Tibial nerve (tissue), 4 donors: ENCODE results near the gene PSME4. TPM values are rescaled to one million over a fixed set of nuclear protein-coding genes. Genes with fewer than 3 reads are reported as not detected.
A peak's percentile ranks its signal among the peaks of the same experiment; 100 is the strongest.
"Not testable (repeated sequence)": the region's sequence is repeated elsewhere in the genome, so short reads cannot be mapped to it uniquely, and the experiment has no call there.

Experiments used
- DNase-seq, 2 donors: peaks; one replicate each; pipeline ENCODE4 v3.0.0-alpha.2; 2019; ENCODE audit warnings: low spot score in 2 of 2
- H3K27ac ChIP-seq, 4 donors: fragments of 200-600 bp; sonication (generic) in 3 of 4; one replicate each; pipeline ENCODE4 v1.5.1; 2017 to 2019; ENCODE audit warnings: mild to moderate bottlenecking in 1 of 4
- H3K27me3 ChIP-seq, 2 donors: fragments of 200-600 bp; sonication (generic) in 1 of 2; one replicate each; pipeline versions ENCODE4 v1.5.1 to v1.6.0; 2017 to 2019
- H3K36me3 ChIP-seq, 3 donors: fragments of 200-600 bp; sonication (generic); one replicate each; pipeline ENCODE4 v1.5.1; 2018 to 2019
- H3K4me1 ChIP-seq, 4 donors: fragments of 200-600 bp; sonication (generic) in 3 of 4; one replicate each; pipeline ENCODE4 v1.5.1; 2017 to 2019
- H3K4me3 ChIP-seq, 4 donors: fragments of 200-600 bp; sonication (generic) in 3 of 4; one replicate each; pipeline ENCODE4 v1.5.1; 2017 to 2019; ENCODE audit warnings: mild to moderate bottlenecking in 1 of 4, moderate library complexity in 1 of 4
- H3K9me3 ChIP-seq, 4 donors: fragments of 200-600 bp; sonication (generic) in 3 of 4; one replicate each; pipeline ENCODE4 v1.5.1; 2017 to 2019
- CTCF ChIP-seq, 5 experiments: fragments of 200-600 bp in 3 of 5; fragments of 450-650 bp in 2 of 5; sonication (generic) in 3 of 5; IDR thresholded peaks; one replicate each; pipeline ENCODE4 v1.5.1; 2016 to 2019; ENCODE audit warnings: antibody characterized with exemption in 5 of 5, mild to moderate bottlenecking in 3 of 5, moderate library complexity in 2 of 5
- EP300 ChIP-seq, 2 donors: sonication (generic); formaldehyde crosslinking; IDR thresholded peaks; one replicate each; pipeline ENCODE4 v1.6.1; 2017; ENCODE audit warnings: antibody characterized with exemption in 2 of 2, mild to moderate bottlenecking in 1 of 2
- POLR2A ChIP-seq, 2 donors: fragments of 450-650 bp; IDR thresholded peaks; one replicate each; pipeline ENCODE4 v1.6.1; 2017; ENCODE audit warnings: antibody characterized with exemption in 2 of 2, mild to moderate bottlenecking in 2 of 2, moderate library complexity in 2 of 2
- WGBS, 2 donors: methylation state at CpG; one replicate each; pipeline ENCODE4 v1.1.5; 2018; 5-methylcytosine and 5-hydroxymethylcytosine counted together
- total RNA-seq, 4 donors: library from RNA; depleted of rRNA; stranded (reverse); fragments of >200 nt; gene quantifications; one replicate each; pipeline ENCODE4 v1.1.0, GENCODE V29; 2016

Gene PSME4
- total RNA-seq, 4 donors from 2014 or later: 32.4 to 50.6 (median 38.5) TPM

- peaks cover 0 to 10% (median 0%) of the 10 kb centered on the region in 3 donors for H3K36me3 ChIP-seq
- DNase-seq: no peak
- H3K27me3 ChIP-seq: no peaks in the 10 kb centered on the region
- no peak for TF ChIP-seq EP300 (IDR thresholded peaks at IDR 0.05)
- no peak for TF ChIP-seq CTCF (IDR thresholded peaks at IDR 0.05)
- no peak for TF ChIP-seq POLR2A (IDR thresholded peaks at IDR 0.05)
- H3K4me3 ChIP-seq: no peak overlapping the region
- 65 to 77% methylated on average over 3 of the region's 3 CpGs for WGBS, 2 donors
- H3K4me1 ChIP-seq: no peaks in the 10 kb centered on the region
- no peaks in the 10 kb centered on the region for H3K9me3 ChIP-seq
- no peak overlapping the region for H3K27ac ChIP-seq
Observed at GRCh38 chr2:53842891-53843290, 127.9 kb downstream of the PSME4 start.

DNA sequence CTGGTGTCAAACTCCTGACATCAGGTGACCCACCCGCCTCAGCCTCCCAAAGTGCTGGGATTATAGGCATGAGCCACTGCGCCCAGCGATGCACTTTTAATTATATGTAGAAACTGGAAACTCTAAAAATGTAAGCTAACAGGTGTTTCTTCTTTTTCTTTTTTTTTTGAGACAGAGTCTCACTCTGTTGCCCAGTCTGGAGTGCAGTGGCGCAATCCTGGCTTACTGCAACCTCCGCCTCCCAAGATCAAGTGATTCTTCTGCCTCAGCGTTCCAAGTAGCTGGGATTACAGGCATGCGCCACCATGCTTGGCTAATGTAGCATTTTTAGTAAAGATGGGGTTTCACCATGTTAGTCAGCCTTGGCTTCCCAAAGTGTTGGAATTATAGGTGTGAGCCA is 129.1 kb downstream of the PSME4 start:
- H3K4me1 ChIP-seq, H3K4me3 ChIP-seq, DNase-seq, H3K27ac ChIP-seq, H3K27me3 ChIP-seq, H3K9me3 ChIP-seq: not testable (repeated sequence)
- 87 to 99% methylated on average over 7 of the region's 7 CpGs for WGBS, 2 donors
- H3K36me3 ChIP-seq: peaks cover 0 to 17% (median 0%) of the 10 kb centered on the region in 3 donors

DNA sequence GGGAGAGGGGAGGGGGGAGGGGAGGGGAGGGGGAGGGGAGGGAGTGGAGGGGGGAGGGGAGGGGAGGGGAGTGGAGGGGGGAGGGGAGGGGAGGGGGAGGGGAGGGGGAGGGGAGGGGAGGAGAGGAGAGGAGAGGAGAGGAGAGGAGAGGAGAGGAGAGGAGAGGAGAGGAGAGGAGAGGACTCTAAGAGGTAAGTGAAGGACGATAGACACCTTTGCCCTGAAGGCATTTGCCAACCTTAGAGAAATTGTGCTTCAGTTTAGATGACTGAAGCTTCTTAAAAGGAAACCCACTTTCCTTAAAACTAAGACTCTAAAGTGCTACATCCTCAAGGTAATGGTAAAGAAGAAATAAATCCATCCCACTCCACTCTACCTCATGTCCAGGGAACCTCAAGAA is 130.2 kb downstream of the PSME4 start:
- no peak for DNase-seq
- Histone ChIP-seq H3K4me3 (no peak overlapping the region), H3K36me3 (peaks cover 0 to 24% (median 0%) of the 10 kb centered on the region in 3 donors), H3K9me3 (no peaks in the 10 kb centered on the region), H3K27me3 (no peaks in the 10 kb centered on the region), H3K27ac (no peak overlapping the region), H3K4me1 (no peaks in the 10 kb centered on the region)
- 86 to 95% methylated on average over 1 of the region's 1 CpG for WGBS, 2 donors
- no peak for TF ChIP-seq EP300 (IDR thresholded peaks at IDR 0.05)
- TF ChIP-seq CTCF (IDR thresholded peaks at IDR 0.05): no peak
- TF ChIP-seq POLR2A (IDR thresholded peaks at IDR 0.05): no peak

DNA sequence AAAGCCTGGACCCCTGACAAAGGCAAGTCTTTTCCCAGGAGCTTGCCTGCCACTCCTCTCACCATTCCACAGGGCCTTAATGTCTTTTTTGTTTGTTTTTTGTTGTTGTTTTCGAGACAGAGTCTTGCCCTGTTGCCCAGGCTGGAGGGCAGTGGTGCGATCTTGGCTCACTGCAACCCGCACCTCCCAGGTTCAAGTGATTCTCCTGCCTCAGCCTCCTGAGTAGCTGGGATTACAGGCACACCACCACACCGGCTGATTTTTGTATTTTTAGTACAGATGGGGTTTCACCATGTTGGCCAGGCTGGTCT is 140.9 kb downstream of the PSME4 start:
- peaks cover 0 to 13% (median 0%) of the 10 kb centered on the region in 3 donors for H3K36me3 ChIP-seq
- not testable (repeated sequence) for DNase-seq, H3K9me3 ChIP-seq, H3K27me3 ChIP-seq, H3K4me3 ChIP-seq, H3K27ac ChIP-seq
- 91 to 93% methylated on average over 4 of the region's 4 CpGs for WGBS, 2 donors
- H3K4me1 ChIP-seq: peaks cover 0 to 34% (median 15%) of the 10 kb centered on the region in 4 donors

DNA sequence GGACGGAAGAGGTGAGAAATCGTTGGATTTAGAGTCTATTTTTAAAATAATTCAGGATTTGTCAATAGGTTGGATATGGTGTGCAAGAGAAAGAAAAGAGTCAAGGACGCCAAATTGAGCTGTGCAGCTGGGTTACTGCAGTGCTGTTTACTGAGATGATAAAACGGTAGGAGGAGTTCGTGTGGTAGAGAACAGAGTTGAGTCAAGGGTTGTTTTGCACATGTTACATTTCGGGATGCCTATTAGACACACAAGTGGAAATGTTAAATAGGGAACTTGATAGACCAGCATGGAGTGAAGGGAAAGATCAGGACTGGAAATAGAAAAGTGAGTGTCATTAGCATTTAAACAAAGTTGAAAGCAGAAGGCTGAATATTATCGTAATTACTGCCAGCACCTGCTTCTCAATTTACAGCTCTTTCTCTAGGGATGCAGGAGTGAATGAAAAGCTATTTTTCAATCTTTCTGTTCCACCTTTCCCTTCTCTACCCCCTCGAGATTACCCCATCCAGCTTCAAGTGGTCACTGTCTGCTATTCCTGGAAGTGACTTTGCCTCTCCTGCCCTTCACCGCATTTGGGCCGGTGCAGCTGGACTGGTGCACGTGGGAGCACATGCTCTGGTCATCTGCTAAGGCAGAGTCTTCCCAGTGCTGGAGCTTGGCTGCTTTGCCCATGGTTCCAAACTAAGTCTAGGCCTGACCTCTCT is 141.4 kb downstream of the PSME4 start:
- Histone ChIP-seq H3K9me3 (no peaks in the 10 kb centered on the region), H3K27me3 (no peaks in the 10 kb centered on the region), H3K27ac (no peak overlapping the region), H3K4me1 (peaks cover 0 to 34% (median 15%) of the 10 kb centered on the region in 4 donors), H3K36me3 (peaks cover 0 to 13% (median 0%) of the 10 kb centered on the region in 3 donors), H3K4me3 (no peak overlapping the region)
- no peak for DNase-seq
- TF ChIP-seq CTCF (IDR thresholded peaks at IDR 0.05) (no peak), EP300 (IDR thresholded peaks at IDR 0.05) (no peak), POLR2A (IDR thresholded peaks at IDR 0.05) (no peak)
- 79 to 84% methylated on average over 11 of the region's 11 CpGs for WGBS, 2 donors

DNA sequence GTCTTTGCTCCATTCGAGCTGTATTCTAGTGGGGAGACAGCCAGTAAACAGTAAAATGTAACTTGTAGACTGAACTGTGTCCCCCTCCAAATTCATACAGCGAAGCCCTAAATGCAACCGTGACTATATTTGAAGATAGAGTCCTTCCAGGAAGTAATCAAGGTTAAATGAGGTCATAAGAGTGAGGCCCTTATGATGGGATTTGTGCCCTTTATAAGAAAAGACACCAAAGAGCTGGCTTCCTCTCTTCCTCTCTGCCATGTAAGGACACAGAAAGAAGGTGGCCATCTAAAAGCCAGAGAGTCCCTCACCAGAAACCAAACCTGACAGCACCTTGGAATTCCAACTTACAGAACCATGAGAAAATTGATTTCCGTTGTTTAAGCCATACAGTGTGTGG is 142.5 kb downstream of the PSME4 start:
- peaks cover 0 to 13% (median 0%) of the 10 kb centered on the region in 3 donors for H3K36me3 ChIP-seq
- H3K27ac ChIP-seq: peak overlapping the region in 2 of 4 donors; percentile 10 to 78
- H3K4me3 ChIP-seq: no peak overlapping the region
- TF ChIP-seq EP300 (IDR thresholded peaks at IDR 0.05) (no peak), POLR2A (IDR thresholded peaks at IDR 0.05) (no peak), CTCF (IDR thresholded peaks at IDR 0.05) (no peak)
- 95 to 98% methylated on average over 4 of the region's 4 CpGs for WGBS, 2 donors
- H3K9me3 ChIP-seq: no peaks in the 10 kb centered on the region
- H3K27me3 ChIP-seq: no peaks in the 10 kb centered on the region
- peaks cover 0 to 34% (median 15%) of the 10 kb centered on the region in 4 donors for H3K4me1 ChIP-seq
- DNase-seq: no peak
